Measurements from ENCODE around the gene KCNK7.
"Not testable (repeated sequence)": the region's sequence is repeated elsewhere in the genome, so short reads cannot be mapped to it uniquely, and the experiment has no call there.

KCNK7 gene, protein sequence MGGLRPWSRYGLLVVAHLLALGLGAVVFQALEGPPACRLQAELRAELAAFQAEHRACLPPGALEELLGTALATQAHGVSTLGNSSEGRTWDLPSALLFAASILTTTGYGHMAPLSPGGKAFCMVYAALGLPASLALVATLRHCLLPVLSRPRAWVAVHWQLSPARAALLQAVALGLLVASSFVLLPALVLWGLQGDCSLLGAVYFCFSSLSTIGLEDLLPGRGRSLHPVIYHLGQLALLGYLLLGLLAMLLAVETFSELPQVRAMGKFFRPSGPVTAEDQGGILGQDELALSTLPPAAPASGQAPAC

DNA sequence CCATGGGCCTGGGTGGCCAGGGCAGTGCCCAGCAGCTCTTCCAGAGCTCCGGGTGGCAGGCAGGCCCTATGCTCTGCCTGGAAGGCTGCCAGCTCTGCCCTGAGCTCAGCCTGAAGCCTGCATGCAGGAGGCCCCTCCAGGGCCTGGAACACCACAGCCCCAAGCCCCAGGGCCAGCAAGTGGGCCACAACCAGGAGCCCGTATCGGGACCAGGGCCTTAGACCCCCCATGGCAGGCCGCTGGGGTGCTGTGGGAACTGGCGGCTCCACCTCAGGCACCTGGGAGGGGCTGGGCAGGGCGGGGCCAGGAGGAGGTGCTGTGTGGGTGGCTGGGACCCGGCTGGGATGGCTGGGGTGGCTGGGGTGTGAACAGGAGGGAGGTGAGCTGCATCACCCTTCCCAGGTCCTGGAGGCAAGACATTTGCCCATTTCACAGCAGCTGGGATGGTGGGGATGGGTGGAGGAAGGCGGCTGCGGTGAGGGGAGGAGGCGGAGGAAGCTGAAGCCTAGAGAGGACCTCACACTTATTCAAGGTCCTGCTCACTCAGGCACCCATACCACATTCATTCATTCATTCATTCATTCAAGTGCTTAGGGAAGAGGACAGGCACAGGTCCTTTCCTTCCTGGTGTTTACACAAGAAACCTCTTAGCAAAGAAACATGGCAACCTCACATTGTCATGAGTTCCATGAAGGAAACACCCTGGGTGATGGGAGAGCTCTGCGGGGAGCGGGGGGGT, at the start of gene KCNK7:
Gene KCNK7 (minus strand): TSS at position 258 of the 739 bp plus-strand sequence. CDS start 28 bp downstream, at position 230.
- DNase-seq (ENCODE audit: low read depth in 2 of 2): no peak

DNA sequence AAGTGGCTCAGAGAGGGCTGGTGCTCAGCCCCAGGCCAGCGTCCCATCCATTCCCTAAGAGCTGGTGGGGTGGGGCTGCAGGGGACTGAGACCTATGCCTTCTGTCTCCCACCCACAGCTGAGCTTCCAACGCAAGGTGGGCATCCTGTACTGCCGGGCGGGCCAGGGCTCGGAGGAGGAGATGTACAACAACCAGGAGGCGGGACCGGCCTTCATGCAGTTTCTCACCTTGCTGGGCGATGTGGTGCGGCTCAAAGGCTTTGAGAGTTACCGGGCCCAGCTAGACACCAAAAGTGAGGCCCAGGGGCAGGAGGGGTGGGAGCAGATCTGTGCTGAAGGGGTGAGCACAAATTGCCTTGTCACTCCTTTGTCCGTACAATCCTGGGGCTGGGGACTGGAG, 49.2 kb upstream of the KCNK7 start:
- DNase-seq (ENCODE audit: low read depth in 2 of 2): no peak

DNA sequence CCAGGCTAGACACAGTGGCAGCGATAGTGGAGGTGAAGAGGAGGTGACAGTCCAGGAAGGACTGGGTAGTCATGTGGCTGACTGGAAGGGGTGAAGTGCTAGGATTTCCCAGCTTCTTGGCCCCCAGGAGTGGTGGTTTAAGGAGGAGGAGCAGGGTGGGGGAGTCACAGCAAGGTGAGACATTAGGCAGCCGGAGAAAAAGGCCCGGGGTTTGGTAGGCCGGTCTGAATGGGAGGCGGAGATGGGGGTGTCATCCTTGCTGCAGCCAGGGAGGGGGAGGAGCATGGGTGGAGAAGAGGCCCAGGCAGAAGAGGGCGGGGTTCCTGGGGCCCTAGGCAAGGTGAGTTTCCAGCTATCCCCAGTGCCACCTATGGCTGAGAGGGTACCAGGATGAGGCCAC, 48.4 kb upstream of the KCNK7 start:
- no peak for DNase-seq (ENCODE audit: low read depth in 2 of 2)

DNA sequence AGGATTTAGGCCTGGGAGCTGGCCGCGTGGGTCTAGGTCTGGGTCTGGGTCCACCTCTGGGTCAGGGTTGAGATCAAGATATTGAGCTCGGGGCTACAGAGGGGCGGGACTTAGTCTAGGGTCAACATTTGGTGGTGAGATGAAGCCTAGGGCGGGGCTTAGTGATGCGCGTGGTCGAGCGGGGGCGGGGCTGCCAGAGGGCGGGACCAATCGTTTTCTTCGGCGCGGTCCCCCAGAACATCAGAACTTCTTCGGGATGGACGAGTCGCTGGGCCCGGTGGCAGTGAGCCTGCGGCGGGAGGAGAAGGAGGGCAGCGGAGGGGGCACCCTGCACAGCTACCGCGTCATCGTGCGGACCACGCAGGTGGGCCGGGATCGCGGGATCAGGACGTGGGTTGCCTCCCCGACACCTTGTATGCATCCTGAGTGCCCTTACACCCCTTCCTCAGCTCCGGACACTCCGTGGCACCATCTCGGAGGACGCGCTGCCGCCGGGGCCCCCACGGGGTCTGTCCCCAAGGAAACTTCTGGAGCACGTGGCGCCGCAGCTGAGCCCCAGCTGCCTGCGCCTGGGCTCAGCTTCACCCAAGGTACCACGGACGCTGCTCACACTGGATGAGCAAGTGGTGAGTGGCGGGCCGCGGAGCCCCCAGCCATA, 46.5 kb upstream of the KCNK7 start:
- DNase-seq (ENCODE audit: low read depth in 2 of 2): no peak

DNA sequence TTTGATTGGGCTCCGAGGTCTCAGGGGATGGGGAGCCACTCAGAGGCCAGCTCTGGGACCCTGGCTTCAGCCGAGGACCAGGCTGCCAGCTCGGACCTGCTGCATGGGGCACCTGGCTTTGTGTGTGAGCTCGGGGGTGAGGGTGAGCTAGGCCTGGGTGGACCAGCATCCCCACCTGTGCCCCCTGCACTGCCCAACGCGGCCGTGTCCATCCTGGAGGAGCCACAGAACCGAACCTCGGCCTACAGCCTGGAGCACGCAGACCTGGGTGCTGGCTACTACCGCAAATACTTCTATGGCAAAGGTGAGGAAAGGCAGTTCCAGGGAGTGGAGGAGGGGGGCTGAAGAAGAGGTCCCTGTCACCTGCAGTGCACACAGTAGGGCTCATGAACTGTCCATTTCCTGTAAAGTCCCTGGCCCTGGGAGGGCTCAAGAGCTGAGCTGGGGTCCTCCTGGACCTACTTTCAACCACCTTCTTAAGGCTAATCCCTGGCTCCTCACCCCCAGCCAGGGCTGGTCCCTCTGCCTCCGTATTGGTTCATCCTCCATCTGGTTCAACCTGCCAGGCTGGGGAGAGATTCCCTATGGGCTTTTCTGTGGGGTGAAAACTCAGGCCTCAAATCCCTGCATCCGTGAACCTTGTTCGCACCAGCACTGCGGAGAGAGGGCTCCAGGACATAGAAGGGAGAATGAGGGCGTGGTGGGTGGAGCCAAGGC, 45.9 kb upstream of the KCNK7 start:
- no peak for DNase-seq (ENCODE audit: low read depth in 2 of 2)

DNA sequence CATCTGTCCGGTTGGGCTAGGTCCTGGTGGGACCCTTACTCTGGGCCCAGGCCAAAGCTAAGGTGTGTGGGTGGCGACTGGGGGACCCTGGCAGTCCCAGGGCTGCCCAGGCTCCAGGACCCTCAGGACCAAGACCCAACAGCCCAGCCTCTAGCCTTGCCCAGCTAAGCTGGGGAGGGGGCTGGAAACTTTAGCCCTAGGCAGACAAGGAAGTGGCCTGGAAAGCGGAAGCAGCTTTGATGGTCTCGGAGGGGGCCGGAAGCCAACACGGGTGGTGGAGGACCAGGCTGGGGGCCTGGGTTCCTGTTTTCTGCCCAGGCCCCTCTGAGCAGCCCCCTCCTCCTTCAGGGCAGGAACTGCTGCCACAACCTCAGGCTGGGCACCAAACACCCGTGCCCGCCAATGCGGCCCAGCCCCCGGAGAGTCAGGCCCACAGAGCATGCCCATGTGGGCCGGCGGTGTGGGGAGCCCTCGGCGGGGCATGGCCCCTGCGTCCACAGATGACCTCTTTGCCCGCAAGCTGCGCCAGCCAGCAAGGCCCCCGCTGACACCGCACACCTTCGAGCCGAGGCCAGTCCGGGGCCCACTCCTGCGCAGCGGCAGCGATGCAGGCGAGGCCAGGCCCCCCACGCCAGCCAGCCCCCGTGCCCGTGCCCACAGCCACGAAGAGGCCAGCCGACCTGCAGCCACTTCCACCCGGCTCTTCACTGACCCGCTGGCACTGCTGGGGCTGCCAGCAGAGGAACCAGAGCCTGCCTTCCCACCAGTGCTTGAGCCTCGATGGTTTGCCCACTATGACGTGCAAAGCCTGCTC, 45.1 kb upstream of the KCNK7 start:
- no peak for DNase-seq (ENCODE audit: low read depth in 2 of 2)

DNA sequence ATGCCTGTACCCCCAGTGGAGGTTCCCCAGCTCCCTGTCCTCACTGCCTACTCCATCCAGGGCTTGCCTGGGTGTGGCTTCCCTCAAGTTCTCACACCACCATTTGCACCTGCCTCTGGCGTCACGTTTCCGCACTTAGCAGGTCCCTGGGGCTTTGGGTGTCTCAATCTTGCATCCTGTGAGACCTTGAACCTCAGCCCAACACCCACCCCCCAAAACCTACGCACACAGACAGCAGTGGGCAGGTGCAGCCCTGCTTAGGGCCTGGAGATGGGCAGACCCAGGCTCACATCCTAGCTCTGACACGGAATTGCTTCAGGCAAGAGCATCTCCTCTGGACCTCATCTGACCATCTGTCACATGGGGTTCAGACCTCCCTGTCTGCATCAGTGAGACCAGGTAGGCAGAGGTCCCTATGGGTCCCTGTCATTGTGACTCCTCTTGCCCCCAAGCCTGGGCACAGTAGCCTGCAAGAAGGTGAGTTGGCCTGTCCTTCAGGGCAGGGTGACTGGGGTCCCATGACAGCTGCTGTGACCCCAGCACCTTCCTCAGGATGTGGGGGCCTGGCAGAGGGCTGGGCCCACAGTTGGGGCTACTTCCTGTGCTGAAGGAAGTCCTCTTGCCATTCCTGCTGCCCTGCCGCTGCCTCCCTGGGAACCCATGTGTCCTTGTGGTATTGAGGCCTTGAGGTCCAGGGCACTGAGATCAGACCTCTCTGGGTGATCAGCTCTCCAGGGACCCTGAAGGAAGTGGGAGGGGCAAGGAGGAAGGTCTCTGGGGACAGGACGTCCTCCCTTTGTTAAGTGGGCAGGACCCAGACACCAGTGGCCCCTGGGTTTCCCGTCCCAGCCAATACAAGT, 44.3 kb upstream of the KCNK7 start:
- DNase-seq (ENCODE audit: low read depth in 2 of 2): no peak

DNA sequence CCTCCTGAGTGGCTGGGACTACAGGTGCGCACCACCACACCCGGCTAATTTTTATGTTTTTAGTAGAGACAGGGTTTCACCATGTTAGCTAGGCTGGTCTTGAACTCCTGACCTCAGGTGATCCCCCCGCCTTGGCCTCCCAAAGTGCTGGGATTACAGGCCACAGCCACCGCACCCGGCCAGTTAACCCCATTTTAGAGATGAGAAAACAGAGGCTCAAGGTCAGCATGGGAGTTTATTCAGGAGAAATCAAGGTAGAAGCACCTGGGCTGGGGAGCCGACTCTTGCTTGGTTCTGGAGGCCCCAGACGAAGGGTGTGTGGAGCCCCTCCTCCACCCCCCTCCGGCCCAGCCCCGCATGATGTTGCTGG, 43.6 kb upstream of the KCNK7 start:
- DNase-seq (ENCODE audit: low read depth in 2 of 2): not testable (repeated sequence)

DNA sequence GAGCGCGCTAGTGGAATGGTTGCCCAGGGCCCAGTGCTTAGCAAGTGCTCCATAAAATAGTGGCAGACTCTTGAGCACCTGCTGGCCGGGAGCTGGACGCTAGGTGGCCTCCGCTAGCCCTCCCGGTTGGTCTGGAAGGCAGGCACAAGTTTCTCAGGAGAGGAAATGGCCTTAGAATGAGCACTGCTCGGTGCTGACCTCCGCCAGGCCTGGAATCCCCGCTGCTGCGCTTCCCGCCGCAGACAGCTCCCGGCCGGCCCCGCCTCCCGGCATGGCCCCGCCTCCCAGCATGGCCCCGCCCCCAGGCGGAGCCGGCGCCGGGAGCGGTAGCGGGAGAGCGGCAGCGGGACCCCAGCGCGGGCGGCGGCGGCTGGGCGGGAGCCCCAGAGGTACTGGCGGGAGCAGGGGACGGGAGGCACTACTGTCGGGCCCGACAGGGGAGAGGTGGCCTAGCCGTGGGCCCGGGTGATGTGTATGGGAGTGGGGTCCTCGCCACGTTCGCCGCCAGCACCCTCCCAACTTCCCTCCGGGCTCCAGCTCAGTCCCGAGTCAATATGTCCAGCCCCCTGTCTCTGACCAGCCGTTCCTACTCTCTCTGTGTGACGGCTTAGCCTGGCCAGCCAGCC, 42.3 kb upstream of the KCNK7 start, which contains the start of gene SIPA1:
Gene SIPA1 (plus strand): TSS at position 308 of the 626 bp plus-strand sequence. CDS start 2,821 bp downstream, outside the sequence.
- peak in 1 of 2 donors; percentile 66 for DNase-seq (ENCODE audit: low read depth in 2 of 2)

DNA sequence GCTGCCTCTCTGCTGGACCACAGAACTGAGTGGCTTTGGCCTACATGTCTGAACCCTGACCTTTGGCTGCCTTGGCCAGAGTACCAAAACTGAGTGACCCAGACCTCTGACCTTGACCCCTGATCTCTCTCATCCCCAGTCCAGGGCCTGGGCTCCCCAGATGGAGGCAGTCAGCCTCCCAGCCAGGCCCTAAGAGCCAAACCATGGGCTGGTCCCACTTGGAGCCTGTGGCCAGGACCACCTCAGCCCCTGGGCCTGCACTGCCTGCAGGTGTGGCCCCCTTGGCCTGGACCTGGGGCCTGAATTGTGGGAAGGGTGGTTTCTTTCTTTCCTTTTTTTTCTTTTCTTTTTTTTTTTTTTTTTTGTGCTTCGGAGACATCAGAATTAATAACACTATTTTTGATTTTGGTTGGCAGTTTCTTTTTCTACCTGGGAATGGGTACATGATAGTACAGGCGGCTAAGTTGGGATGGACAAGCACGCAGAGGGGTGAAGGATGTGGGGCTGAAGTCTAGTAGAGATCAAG, 41.5 kb upstream of the KCNK7 start:
- DNase-seq (ENCODE audit: low read depth in 2 of 2): no peak

DNA sequence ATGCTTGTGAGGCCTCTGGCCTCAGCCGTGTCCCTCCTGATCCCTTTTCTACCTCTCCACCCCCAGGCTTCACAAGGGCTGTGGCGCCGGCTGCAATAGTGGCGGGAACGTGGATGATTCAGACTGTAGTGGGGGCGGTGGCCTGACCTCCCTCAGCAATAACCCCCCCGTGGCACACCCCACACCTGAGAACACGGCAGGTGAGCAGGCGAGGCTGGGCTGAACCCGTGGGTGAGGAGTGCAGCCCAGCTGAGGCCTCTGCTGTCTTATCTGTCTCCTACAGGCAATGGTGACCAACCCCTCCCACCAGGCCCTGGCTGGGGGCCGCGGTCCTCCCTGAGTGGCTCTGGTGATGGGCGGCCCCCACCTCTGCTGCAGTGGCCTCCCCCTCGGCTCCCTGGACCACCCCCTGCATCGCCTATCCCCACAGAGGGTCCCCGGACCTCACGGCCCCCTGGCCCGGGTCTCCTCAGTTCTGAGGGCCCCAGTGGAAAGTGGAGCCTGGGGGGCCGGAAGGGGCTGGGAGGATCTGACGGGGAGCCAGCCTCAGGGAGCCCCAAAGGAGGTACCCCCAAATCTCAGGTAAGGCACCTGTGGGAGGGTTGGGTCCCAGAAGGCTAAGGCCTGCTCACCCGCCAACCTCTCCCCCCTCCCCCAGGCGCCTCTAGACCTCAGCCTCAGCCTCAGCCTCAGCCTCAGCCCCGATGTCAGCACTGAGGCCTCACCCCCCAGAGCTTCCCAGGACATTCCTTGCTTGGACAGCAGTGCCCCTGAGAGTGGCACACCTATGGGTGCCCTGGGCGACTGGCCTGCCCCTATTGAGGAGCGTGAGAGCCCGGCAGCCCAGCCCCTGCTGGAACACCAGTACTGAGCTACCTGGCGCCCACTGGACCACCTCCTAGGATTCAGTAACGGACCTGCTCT, 40.8 kb upstream of the KCNK7 start:
- DNase-seq (ENCODE audit: low read depth in 2 of 2): no peak

DNA sequence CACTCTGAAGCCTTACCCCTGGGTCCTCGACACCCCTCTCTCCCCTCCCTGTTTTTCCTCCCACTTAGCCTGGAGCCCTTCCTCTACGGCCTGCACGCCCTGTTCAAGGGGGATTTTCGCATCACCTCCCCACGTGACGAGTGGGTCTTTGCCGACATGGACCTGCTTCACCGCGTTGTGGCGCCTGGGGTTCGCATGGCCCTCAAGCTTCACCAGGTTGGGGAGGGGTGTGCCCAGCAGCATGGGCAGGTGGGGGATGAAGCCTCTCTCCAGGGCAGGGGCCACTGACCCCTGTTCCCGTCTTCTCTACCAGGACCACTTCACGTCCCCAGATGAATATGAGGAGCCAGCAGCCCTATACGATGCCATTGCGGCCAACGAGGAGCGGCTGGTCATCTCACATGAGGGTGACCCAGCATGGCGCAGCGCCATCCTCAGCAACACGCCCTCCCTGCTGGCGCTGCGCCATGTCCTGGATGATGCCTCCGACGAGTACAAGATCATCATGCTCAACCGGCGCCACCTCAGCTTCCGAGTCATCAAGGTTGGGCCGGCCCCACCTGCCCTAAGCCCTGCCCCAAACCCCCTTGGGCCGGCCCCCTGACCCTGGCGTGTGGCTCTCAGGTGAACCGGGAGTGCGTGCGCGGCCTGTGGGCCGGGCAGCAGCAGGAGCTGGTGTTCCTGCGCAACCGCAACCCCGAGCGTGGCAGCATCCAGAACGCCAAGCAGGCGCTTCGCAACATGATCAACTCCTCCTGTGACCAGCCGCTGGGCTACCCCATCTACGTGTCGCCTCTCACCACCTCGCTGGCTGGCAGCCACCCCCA, 39.5 kb upstream of the KCNK7 start:
- DNase-seq (ENCODE audit: low read depth in 2 of 2): no peak

DNA sequence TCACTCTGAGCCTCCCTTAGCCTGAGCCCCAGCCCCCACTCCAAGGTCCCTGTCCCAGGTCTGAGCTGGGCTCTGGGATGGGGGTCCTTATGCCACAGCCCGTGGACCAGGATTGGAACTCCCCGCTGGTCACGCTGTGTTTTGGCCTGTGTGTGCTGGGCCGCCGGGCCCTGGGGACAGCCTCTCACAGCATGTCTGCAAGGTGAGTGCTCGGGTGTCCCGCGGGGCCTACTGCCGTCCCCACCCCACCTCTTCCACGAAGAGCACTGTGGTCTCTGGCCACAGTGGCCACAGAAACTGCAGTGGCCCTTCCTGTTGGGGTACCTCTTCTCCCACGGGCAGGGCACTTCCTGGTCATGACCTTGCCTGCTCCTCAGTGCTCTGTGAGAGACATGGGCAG, 38.8 kb upstream of the KCNK7 start:
- DNase-seq (ENCODE audit: low read depth in 2 of 2): no peak

DNA sequence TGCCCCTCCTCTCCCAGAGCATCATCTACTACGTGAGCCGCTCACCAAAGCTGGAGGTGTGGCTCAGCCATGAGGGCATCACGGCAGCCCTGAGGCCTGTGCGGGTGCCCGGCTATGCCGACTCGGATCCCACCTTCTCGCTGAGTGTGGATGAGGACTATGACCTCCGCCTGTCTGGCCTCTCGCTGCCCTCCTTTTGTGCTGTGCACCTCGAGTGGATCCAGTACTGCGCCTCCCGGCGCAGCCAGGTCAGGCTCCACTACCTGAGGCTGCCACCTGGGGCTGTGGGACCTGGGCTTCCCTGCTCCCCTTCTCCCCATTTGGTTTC, 38.5 kb upstream of the KCNK7 start:
- DNase-seq (ENCODE audit: low read depth in 2 of 2): no peak

DNA sequence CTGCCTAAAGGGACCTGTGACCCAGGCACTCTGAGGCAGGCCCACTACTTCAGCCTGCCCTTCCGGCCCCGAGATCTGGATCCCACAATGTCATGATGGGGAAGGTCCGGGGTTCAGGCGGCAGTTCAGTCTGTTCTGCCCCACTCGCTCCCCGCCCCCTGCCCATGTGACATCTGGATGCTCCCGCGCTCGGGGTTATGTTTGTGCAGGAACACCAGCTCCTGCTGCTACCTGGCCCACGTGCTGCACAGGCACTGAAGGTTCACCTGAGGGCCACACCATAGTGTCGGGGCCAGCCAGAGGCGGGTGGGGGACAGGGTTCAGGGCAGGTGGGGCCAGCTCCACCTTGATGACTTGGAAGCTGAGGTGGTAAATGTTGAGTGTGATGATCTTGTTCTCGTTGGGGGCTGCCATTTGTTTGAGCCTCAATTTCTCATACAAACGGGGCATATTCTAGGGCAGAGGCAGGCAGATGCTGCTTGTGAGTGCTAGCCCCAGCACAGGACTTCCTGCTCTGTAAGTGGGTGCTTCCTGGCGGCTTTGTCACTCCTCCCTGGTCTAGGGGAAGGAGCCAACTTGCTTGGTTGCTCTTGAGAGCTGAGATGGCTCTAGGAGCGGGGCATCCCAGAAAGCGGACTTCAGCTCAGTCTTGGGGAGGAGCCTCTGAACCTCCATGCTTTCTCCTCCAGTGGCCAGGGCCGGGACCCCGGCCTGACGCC, 37.9 kb upstream of the KCNK7 start:
- no peak for DNase-seq (ENCODE audit: low read depth in 2 of 2)

DNA sequence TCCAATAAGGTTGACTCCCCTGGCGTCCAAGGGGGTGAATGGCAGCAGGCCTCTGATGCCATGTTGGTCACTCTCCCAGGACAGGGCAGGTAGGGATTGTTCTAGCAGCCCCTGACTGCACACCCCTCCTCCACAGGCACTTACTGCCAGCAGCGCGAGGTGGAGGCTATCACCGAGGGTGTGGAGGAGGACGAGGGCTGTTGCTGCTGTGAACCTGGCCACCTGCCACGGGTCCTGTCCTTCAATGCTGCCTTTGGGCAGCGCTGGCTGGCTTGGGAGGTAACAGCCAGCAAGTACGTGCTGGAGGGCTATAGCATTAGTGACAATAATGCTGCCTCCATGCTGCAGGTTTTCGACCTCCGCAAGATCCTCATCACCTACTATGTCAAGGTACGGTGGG, 34.6 kb upstream of the KCNK7 start:
- DNase-seq (ENCODE audit: low read depth in 2 of 2): no peak

DNA sequence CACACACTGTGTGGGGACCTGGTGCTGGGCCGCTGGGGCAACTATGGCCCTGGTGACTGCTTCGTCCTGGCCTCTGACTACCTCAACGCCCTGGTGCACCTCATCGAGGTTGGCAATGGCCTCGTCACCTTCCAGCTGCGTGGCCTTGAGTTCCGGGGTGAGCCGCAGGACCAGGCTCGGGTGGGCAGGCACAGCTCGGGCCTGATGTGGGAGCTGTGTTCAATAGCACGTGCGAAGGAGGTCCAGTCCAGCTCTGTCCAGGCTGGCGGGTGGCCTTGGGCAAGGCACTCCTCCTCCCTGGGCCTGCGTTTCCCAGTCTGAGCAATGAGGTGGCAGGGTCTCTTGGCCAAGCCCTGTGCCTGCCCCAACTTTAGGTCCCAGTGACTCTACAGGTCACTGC, 34.0 kb upstream of the KCNK7 start:
- no peak for DNase-seq (ENCODE audit: low read depth in 2 of 2)
